Uterus (tissue), 4 donors: Measurements from ENCODE around the gene STK11IP. TPM values are rescaled to one million over a fixed set of nuclear protein-coding genes. Genes with fewer than 3 reads are reported as not detected.

ENCODE experiments used
- DNase-seq, 2 donors: peaks; one replicate each; pipeline ENCODE4 v3.0.0-alpha.2; 2019 to 2020
- H3K27ac ChIP-seq, 2 donors: fragments of 200-600 bp; sonication (generic); 1 replicate in 1 of 2; 2 replicates in 1 of 2; pipeline ENCODE4 v1.5.1; 2016 to 2018
- H3K27me3 ChIP-seq, 2 donors: fragments of 200-600 bp; sonication (generic); one replicate each; pipeline ENCODE4 v1.5.1; 2018 to 2019; ENCODE audit warnings: control low read depth in 1 of 2
- H3K36me3 ChIP-seq, 2 donors: fragments of 200-600 bp; sonication (generic); one replicate each; pipeline ENCODE4 v1.5.1; 2019; ENCODE audit warnings: control low read depth in 1 of 2
- H3K4me1 ChIP-seq, 2 donors: fragments of 200-600 bp; sonication (generic); one replicate each; pipeline ENCODE4 v1.5.1; 2018 to 2019; ENCODE audit warnings: control low read depth in 1 of 2
- H3K4me3 ChIP-seq, 2 donors: fragments of 200-600 bp; sonication (generic); 1 replicate in 1 of 2; 2 replicates in 1 of 2; pipeline ENCODE4 v1.5.1; 2018 to 2019; ENCODE audit warnings: mild to moderate bottlenecking in 1 of 2
- H3K9me3 ChIP-seq, 2 donors: fragments of 200-600 bp; sonication (generic); one replicate each; pipeline ENCODE4 v1.5.1; 2019; ENCODE audit warnings: control low read depth in 1 of 2
- CTCF ChIP-seq, 4 experiments: fragments of 200-600 bp in 2 of 4; fragments of 450-650 bp in 2 of 4; sonication (generic) in 2 of 4; IDR thresholded peaks; one replicate each; pipeline ENCODE4 v1.5.1; 2016 to 2019; ENCODE audit warnings: antibody characterized with exemption in 4 of 4, mild to moderate bottlenecking in 2 of 4, moderate library complexity in 1 of 4
- POLR2A ChIP-seq, 2 donors: fragments of 450-650 bp; IDR thresholded peaks; one replicate each; pipeline ENCODE4 v1.6.1; 2016; ENCODE audit warnings: antibody characterized with exemption in 2 of 2, mild to moderate bottlenecking in 1 of 2, moderate library complexity in 1 of 2
- intact Hi-C: fragments of 100-400 bp; cut with DNase I; formaldehyde crosslinking; loops from one replicate; pipeline ENCODE4 v1.15.1; 2023; ENCODE audit warnings: low total_unique reads
- total RNA-seq, 4 donors: library from RNA; depleted of rRNA in 3 of 4; stranded (reverse); fragments of >200 nt in 3 of 4; gene quantifications; one replicate each; pipeline versions ENCODE4 v1.1.0 to v1.2.4, GENCODE V29; 2014 to 2023
- donor health status: DM: yes; HTN: yes; CAD: no.

STK11IP gene
- total RNA-seq, 4 donors from 2014 or later, result 0.51 to 28.0 (median 13.1) TPM

- intact Hi-C loops, result loop anchor here (2.0 kb wide), 1 partner anchor 101 kb away; no protein-coding TSS in a partner anchor
- no peak for TF ChIP-seq CTCF (IDR thresholded peaks at IDR 0.05)
- TF ChIP-seq POLR2A (IDR thresholded peaks at IDR 0.05), result no peak
- Histone ChIP-seq H3K4me3 (no peak overlapping the region), H3K36me3 (no peaks in the 10 kb centered on the region), H3K27ac (peak overlapping the region; percentile 9 to 79), H3K27me3 (no peaks in the 10 kb centered on the region), H3K9me3 (no peaks in the 10 kb centered on the region), H3K4me1 (peaks cover 0 to 4% of the 10 kb centered on the region in 2 donors)
- DNase-seq, result peak in 1 of 2 donors; percentile 37
Measured at GRCh38 chr2:219642069-219642454, 44.4 kb downstream of the STK11IP start.

DNA sequence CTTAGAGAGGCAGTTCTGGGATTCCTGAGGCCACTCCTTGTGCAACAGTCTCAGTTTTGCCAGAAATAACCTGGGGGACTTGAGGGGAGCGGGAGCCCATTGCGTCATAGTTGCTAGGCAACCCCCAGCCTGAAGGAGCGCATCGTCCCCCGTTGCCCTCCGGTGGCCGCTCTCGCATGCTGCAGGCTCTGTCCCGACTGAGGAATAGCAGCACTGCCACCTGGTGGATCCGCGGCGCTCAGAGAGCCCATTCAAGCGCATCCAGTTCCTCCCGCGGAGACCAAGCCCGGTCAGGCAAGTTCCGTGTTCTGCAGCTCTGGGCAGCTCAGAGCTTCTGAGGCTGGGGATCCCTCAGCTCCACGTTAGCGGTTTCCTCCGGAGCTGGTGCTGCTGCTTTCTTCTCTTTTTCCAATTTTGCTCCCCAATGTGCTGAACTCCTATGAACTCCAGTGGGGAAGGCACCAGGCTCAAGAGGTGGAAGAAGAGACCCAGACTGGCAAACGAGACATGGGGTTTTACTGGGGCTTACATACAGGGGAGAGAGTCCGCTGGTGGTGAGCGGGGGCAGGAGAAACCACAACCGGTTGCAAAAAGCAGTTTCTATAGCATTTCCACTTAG is 44.9 kb downstream of the STK11IP start:
- Histone ChIP-seq H3K4me3 (no peak overlapping the region), H3K4me1 (peaks cover 0 to 4% of the 10 kb centered on the region in 2 donors), H3K27ac (peak overlapping the region; percentile 9 to 79), H3K36me3 (no peaks in the 10 kb centered on the region), H3K9me3 (no peaks in the 10 kb centered on the region), H3K27me3 (no peaks in the 10 kb centered on the region)
- DNase-seq, result peak; percentile 99
- intact Hi-C loops, result loop anchor here (2.0 kb wide), 1 partner anchor 102 kb away; no protein-coding TSS in a partner anchor
- TF ChIP-seq CTCF (IDR thresholded peaks at IDR 0.05) (peak; percentile 97 to 100 (median 100)), POLR2A (IDR thresholded peaks at IDR 0.05) (peak in 1 of 2 donors; percentile 29)

GRCh38 chr2:219643084-219643473 is 45.4 kb downstream of the STK11IP start:
- Histone ChIP-seq H3K27ac (peak overlapping the region in 1 of 2 donors; percentile 0), H3K4me3 (no peak overlapping the region), H3K9me3 (no peaks in the 10 kb centered on the region), H3K4me1 (peaks cover 0 to 4% of the 10 kb centered on the region in 2 donors), H3K36me3 (no peaks in the 10 kb centered on the region), H3K27me3 (no peaks in the 10 kb centered on the region)
- peak in 1 of 2 donors; percentile 21 for DNase-seq
- no peak for TF ChIP-seq POLR2A (IDR thresholded peaks at IDR 0.05)
- intact Hi-C loops, result loop anchor here (2.0 kb wide), 1 partner anchor 102 kb away; no protein-coding TSS in a partner anchor

- DNase-seq, result no peak
Measured at GRCh38 chr2:219643788-219644398, 46.2 kb downstream of the STK11IP start.

More at GRCh38 chr2:219643788-219644398, 46.2 kb downstream of the STK11IP start:
- TF ChIP-seq CTCF (IDR thresholded peaks at IDR 0.05) (no peak), POLR2A (IDR thresholded peaks at IDR 0.05) (no peak)
- H3K27me3 ChIP-seq, result no peaks in the 10 kb centered on the region
- no peak overlapping the region for H3K4me3 ChIP-seq
- H3K4me1 ChIP-seq, result peaks cover 0 to 4% of the 10 kb centered on the region in 2 donors
- no peaks in the 10 kb centered on the region for H3K36me3 ChIP-seq
- H3K27ac ChIP-seq, result no peak overlapping the region
- intact Hi-C loops, result loop anchor here (2.0 kb wide), 1 partner anchor 103 kb away; no protein-coding TSS in a partner anchor
- no peaks in the 10 kb centered on the region for H3K9me3 ChIP-seq
